Measurements from ENCODE around the gene BLACAT1.

Gene BLACAT1

DNA sequence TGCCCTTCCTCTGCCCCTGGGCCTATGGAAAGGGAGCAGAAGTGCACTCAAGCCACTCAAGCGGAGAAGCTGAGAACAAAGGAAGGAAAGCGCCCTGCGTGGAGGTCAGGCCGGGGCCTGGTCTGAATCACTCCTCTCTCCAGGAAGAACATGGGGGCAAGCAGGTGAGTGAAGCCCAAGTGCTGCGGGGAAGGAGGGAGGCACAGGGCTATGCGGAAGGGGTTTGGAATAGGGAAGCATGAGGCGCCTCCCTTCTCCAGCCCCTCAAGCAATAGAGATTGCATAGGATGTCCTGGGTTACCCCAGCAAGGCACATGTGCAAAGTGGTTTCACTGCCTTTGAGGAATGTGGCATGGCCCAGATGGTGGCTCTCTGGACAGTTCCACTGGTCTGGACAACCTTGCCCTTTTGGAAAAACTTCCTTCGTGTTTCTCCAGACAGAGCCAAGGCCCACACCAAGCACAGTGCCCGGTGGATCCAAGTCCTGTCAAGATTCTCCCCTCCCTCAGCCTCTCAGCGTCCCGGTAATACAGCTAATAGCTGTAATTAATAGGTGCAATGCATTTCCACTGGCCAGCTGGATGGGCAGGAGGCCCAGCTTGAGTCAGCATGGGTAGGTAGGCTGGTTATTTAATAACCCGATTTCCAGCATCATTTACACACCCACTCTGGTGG is 13.7 kb downstream of the BLACAT1 start:
- no peak for DNase-seq (ENCODE audit: extremely low read depth, low read depth)
- TF ChIP-seq, protein P1, sequence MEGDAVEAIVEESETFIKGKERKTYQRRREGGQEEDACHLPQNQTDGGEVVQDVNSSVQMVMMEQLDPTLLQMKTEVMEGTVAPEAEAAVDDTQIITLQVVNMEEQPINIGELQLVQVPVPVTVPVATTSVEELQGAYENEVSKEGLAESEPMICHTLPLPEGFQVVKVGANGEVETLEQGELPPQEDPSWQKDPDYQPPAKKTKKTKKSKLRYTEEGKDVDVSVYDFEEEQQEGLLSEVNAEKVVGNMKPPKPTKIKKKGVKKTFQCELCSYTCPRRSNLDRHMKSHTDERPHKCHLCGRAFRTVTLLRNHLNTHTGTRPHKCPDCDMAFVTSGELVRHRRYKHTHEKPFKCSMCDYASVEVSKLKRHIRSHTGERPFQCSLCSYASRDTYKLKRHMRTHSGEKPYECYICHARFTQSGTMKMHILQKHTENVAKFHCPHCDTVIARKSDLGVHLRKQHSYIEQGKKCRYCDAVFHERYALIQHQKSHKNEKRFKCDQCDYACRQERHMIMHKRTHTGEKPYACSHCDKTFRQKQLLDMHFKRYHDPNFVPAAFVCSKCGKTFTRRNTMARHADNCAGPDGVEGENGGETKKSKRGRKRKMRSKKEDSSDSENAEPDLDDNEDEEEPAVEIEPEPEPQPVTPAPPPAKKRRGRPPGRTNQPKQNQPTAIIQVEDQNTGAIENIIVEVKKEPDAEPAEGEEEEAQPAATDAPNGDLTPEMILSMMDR (IDR thresholded peaks at IDR 0.05; ENCODE audit: low read depth, low read length) = no peak

DNA sequence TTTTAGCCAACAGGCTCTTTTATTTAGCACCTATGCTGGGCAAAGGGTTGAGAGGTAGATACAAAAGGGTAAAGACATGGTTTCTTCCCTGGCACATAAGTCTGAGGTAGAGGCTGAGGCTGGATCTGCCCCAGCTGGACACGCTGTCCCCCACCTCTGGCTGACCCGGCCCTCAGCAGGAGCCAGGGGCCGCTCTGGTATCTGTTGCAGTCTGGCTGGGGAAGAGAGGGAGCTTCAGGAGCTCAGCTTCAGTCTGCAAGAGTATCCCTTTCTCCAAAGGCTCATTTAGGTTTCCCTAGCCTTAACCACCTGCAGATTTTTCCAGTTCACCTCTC is 14.2 kb downstream of the BLACAT1 start:
- no peak for DNase-seq (ENCODE audit: extremely low read depth, low read depth)
- TF ChIP-seq, protein P1 (IDR thresholded peaks at IDR 0.05; ENCODE audit: low read depth, low read length) = no peak

DNA sequence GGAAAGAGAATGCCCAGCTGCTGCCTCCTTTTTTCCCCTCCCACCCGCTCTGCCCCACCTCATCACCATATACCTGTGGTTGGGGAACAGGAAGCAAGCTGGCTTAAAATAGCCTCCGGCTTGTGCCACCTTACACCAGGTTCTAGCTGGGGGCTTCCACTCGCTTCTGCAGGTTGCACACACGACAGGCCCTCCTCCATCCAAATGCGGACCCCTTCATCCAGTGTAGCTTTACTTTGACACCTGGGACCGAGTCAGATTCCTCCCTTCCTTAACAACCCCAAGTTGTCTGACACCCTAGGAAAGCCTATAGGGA is 14.6 kb downstream of the BLACAT1 start:
- no peak for DNase-seq (ENCODE audit: extremely low read depth, low read depth)

DNA sequence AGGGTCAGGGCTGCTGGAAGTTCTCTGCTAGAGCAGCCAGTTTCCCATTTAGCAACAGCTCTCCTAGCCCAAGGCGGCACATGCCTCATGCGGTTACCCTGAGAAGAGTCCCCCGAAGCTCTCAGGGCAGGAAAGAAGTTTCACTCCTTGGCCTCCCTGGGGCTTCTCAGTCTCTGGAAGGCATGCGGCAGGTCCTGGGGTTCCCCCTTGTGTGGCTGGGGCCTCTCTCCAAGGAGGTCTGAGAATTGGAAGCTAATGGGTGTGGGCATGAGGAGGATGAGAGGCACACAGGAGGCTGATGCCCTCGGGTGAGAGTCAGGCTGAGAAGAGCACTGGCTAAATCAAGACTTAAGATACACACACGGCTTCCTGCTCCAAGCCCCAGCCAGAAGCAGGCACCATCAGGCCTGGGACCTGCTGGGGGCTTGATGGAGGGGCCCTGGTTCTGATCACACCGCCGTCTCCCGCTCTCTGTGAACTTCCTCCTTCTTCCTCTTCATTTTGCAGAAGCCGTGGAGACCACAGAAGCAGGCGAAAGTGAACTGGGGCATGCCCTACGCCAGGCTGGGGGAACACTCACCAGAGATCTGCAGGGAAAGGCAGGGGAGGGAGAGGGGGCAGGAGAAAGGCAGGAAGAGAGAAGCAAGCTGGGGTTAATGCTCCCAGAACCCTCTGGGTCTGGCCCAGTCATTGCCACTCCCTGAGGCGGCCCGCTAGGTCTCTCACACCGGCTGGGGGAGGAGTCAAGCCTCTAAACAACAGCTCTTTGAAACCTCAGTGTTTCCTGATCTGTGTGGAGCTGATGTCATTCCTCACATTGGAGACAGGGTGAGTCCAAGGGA is 15.1 kb downstream of the BLACAT1 start:
- DNase-seq (ENCODE audit: extremely low read depth, low read depth) = no peak
- TF ChIP-seq, protein P1 (IDR thresholded peaks at IDR 0.05; ENCODE audit: low read depth, low read length) = no peak

More for the DNA sequence above, 14.6 kb downstream of the BLACAT1 start:
- TF ChIP-seq, protein P1 (IDR thresholded peaks at IDR 0.05; ENCODE audit: low read depth, low read length) = no peak

DNA sequence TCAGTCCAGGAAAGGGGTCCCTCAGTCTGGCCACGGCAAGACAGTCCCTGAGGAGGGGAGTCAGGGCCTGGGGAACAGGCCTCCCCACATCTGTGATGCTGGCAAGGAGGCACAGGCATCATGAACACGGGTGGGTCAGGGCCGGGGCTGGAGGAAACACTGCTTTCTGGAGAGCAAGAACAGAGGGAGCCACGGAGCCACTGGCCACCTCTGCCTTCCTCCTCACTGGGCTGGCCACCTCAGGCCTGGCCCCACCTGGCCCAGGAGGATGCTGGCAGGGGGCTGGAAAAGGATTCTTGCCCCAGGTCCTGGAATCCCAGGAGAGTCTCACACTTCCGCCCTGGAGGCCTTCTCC is 15.7 kb downstream of the BLACAT1 start:
- no peak for DNase-seq (ENCODE audit: extremely low read depth, low read depth)
- TF ChIP-seq, protein P1 (IDR thresholded peaks at IDR 0.05; ENCODE audit: low read depth, low read length) = no peak

DNA sequence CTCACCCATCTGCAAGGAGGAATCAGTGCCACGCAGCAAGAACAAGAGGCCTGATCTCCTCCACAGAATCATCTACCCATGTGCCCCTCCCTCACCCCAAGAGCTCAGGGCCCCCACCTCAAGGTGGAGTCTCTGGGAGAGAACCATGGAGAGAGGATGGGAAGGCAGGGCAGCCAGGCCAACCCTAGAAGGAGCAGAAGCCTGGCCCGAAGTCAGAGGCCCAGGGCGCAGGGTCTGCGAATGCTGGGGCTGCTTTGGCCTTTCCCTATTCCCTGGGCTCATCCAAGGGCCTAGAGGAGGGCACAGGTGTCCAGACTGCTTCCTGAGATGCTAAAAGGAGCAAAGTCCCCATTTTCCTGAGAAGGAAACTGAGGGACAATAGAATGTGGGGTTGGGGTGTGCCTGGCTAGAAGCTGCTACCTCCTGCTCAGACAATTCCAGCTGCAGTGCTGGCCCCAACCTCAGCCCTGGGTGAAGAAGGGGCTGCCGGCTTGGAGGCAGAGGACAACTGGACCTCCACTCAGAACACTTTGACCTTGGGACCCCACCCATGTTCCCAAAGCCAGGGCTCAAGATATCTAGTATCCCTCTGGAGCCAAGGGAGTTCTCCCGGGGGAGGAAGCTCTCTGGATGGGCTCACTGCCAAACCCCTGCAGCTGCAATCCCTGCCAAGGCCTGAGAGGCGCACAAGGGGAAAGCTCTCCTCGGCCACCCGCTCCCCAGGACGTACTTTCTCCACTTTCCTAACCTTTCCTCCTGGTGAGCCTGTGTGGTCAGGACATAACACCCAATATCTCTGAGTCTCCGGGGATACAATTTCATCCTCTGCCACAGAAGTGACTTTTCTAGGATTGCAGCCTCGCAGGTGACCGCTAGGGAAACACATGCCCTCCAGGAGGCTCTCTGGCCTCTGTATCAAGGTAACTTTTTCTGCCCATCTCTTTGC is 17.4 kb downstream of the BLACAT1 start:
- TF ChIP-seq, protein P1 (IDR thresholded peaks at IDR 0.05; ENCODE audit: low read depth, low read length) = peak; percentile 40
- no peak for DNase-seq (ENCODE audit: extremely low read depth, low read depth)

Data from AG09319 (cell line).